ENCODE data around the gene BDKRB1.
A peak's percentile ranks its signal among the peaks of the same experiment; 100 is the strongest.

BDKRB1 gene

DNA sequence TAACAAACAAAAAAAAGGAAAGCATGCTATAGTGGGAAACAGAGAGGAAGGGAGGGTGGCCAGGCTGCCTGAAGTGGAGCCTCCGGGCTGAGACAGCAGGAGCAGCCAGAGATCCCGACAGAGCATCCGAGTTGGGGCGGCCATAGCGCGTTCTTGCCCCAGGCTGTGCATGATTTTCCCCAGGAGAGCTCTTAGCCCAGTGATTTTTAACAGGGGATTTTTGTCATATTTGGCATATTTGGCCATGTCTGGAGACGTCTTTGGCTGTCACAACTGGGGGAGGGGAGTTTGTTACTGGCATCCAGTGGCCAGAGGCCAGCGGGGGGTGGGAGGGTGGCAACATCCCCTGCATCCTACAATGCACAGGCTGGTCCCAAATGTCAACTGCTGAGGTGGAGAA is 23.6 kb downstream of the BDKRB1 start:
- DNase-seq, result no peak

- no peak for DNase-seq
These were observed 24.1 kb downstream of the BDKRB1 start for GRCh38 chr14:96280104-96280503.

DNA sequence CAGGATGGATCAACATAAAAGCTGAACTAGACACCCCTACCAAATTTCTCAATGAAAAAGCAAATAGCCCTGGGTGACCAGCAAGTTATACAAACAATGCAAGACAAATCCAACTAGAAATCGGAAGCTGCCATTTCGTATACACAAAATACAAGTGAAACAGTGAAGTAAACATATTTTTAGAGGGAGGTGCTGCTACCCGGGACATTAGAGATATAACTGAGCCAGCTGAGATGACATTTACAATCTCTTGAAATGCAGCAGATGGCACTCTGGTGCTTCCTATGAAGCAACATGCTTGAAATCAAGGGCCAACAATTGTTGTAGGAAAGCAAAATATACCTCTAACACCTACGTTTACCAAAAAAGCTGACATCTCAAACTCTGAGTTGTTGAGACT is 25.5 kb downstream of the BDKRB1 start:
- peak in 2 of 56 donors; percentile 9 to 18 for DNase-seq

GRCh38 chr14:96284008-96284407 is 28.0 kb downstream of the BDKRB1 start:
- no peak for DNase-seq

DNA sequence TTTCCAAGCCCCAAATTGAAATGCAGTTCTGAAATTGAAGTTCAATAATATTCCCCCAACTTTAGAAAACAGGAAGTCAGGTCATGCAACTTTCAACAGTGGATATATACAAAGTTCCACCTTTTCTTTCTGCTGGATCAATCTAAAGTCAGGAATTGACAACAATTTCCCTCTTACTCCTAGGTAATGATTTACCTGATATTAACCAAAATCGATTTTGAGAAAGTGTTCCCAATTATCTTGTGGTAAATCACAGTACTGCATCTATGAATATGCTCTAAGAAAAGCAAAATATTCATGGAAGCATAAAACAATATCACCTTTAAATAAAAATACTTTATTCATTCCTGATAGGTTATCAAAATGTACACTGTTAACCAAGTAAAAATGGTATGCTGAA is 28.4 kb downstream of the BDKRB1 start:
- DNase-seq, result no peak

GRCh38 chr14:96285667-96286066 is 29.7 kb downstream of the BDKRB1 start:
- DNase-seq, result no peak

DNA sequence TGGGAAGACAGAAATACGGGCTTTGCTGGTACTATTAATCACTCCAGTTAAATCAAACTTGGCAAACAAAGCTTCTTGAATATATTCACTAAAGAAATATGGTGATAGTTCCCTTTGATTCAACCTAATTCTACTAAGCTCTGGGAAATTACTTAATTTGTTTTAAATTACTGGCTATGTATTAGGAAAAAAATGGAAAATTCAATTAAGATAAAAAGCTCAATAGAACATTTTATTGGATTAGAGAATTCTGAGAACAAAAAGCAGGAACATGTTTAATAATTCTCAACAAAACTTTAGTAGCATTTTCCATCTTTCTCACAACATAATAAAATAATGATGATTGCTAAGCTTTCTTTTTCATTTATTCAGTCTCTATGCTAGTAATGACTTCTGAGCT is 30.2 kb downstream of the BDKRB1 start:
- no peak for DNase-seq

GRCh38 chr14:96287856-96288255 is 31.8 kb downstream of the BDKRB1 start:
- DNase-seq, result no peak

DNA sequence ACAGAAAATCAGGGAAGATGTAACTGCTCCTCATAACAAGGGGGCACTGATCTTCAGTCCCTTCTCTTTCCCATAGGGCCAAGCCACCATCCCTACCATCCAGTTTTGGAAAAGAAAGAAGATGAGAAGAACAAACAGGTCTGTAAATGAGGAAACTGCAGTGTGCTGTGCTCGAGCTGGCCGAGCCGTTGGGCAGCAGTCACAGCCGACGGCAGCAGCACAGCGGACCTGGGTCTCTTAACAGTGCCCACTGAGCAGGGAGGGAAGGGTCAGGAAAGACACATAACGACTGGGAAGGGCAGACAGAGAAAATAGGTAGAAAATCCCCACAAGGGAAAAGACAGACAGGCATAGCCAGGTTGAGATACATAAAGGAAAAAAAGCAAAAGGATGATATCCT is 38.2 kb downstream of the BDKRB1 start:
- no peak for DNase-seq

- DNase-seq, result no peak
These were observed 41.0 kb downstream of the BDKRB1 start for GRCh38 chr14:96297000-96297399.

DNA sequence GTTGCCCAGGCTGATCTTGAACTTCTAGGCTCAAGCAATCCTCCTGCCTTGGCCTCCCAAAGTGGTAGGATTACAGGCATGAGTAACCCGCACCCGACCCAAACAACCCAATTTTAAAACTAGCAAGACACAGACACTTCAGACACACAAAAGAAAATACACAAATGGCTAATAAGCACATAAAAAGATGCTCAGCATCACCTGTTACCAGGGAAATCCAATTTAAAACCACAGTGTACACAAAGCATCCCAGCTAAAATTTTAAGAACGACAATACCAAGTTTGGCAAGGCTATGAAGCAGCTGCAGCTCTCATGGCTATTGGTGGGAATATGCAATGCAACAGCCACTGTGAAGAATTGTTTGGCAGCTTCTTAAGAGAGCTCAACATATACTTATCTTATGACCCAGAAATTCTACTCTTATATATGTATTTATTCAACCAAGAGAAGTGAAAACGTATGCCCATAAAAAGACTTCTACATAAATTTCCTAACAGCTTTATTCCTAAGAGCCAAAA is 42.0 kb downstream of the BDKRB1 start:
- DNase-seq, result no peak

DNA sequence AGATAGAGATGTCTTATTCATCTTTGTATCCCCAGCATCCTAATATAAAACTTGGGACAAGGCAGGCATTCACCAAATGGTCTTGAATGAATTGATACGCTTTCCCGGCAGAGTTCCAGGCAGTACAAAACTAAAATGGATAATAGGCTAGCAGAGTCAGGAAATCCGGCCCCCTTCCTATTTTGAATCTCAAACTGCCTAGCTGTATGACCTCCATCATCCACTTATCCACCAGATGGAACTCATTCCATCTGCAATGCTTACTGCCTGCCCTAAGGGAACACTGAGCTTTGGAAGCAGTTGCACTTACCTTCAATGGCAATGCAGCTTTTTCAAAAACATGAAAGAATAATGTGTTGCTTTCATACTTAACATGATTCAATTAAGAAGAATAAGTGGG is 43.4 kb downstream of the BDKRB1 start:
- DNase-seq, result peak in 4 of 56 donors; percentile 3 to 23 (median 8)

DNA sequence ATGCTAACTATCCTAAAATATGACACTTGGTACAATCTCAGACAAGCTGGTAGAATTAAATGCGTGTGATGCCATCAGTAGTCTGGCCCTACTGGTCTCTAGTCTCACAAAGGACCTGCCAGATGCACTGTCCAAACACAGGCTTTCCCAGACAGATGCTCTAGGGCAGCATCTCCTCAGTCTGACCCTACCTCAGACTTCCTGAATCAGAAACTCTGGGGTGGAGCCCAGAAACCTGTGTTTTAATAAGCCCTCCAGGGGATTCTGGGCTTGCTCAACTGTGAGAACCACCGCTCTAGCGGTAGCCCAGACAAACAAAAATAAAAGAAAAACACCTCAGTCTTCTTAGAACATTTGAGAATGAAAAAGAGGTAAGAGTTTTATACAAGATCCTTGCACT is 48.0 kb downstream of the BDKRB1 start:
- DNase-seq, result no peak

- no peak for DNase-seq
These were observed 48.9 kb downstream of the BDKRB1 start for GRCh38 chr14:96304956-96305355.

GRCh38 chr14:96307434-96307833 is 51.4 kb downstream of the BDKRB1 start:
- no peak for DNase-seq

- DNase-seq, result no peak
These were observed 53.3 kb downstream of the BDKRB1 start for GRCh38 chr14:96309133-96309895.

DNA sequence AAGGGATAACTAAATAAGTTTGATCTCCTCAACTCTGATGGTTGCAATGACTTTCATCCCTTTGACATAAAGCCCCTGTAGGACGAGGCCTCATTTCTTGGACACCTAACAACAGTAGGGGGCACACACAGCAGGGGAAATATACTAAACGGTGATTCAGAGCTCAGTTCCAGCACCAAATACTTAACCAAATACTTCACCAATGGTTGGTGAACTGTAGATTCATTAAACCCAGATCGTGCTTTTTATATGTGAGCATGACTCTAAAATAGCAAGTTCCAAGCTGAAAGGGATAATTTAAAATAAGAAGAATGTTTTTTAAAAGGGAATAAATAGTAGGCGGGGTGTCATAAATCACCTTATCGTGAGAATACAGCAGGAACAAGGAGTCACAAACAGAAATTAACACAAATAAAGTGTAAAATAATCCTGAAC is 53.9 kb downstream of the BDKRB1 start:
- no peak for DNase-seq

DNA sequence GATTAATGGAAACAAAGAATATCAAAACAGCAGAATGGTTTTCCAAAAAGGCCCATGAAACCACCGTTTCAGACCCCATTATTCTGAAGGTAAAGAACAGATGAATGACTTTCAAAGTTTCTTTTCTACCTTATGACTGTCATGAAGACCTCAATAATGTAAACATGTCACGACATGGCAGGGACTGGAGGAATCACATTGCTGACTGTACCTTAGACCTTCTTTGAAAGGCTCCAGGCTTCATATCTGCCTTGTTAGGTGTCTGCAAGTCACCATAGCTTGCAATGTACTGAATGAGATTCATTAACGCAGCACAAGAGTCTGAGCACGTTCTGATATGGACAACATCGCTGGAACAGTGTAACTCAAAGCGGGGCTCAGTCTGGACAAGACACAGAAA is 54.9 kb downstream of the BDKRB1 start:
- no peak for DNase-seq
